ENCODE results near the gene DYNLRB1. TPM values are rescaled to one million over a fixed set of nuclear protein-coding genes. Genes with fewer than 3 reads are reported as not detected.
A peak's percentile ranks its signal among the peaks of the same experiment; 100 is the strongest.

The DYNLRB1 gene
- total and polyA plus RNA-seq, 2 of the 13 experiments (the other 11 are each of a cell fraction or from before 2014, with no cell fraction given) = 140 to 244 TPM

DNA sequence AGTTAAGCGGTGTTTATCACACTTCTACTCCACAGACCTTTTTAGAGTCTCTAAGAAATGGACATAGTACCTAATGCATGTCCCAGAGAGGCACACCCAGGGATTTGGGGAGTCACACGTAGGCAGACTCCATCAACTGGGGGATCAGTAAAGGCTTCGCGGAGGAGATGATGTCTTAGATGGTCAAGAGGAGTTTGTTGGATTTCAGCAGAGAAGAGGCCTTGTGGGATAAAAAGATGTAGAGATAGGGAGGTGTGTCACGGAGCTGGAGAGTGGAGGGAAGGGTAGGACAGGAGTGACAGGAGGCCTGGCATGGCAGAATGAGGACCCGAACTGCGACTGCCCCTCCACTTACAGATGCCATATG, 9.1 kb downstream of the DYNLRB1 start (continued):
- TF ChIP-seq SSRP1 (CRISPR knock-in tag; IDR thresholded peaks at IDR 0.05) = peak; percentile 23; the same call in 1 of the 2 replicates
- TF ChIP-seq POLR2G (IDR thresholded peaks at IDR 0.05; ENCODE audit: low read depth, low read length) = 0 out of 2 replicates have a peak, but pooled peaks have one; percentile 36
- TF ChIP-seq ZFP37 (CRISPR knock-in tag; IDR thresholded peaks at IDR 0.05; ENCODE audit: borderline replicate concordance) = no peak
- TF ChIP-seq, protein P1, sequence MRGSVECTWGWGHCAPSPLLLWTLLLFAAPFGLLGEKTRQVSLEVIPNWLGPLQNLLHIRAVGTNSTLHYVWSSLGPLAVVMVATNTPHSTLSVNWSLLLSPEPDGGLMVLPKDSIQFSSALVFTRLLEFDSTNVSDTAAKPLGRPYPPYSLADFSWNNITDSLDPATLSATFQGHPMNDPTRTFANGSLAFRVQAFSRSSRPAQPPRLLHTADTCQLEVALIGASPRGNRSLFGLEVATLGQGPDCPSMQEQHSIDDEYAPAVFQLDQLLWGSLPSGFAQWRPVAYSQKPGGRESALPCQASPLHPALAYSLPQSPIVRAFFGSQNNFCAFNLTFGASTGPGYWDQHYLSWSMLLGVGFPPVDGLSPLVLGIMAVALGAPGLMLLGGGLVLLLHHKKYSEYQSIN (CRISPR knock-in tag; IDR thresholded peaks at IDR 0.05; ENCODE audit: borderline replicate concordance) = no peak
- TF ChIP-seq, protein P2, sequence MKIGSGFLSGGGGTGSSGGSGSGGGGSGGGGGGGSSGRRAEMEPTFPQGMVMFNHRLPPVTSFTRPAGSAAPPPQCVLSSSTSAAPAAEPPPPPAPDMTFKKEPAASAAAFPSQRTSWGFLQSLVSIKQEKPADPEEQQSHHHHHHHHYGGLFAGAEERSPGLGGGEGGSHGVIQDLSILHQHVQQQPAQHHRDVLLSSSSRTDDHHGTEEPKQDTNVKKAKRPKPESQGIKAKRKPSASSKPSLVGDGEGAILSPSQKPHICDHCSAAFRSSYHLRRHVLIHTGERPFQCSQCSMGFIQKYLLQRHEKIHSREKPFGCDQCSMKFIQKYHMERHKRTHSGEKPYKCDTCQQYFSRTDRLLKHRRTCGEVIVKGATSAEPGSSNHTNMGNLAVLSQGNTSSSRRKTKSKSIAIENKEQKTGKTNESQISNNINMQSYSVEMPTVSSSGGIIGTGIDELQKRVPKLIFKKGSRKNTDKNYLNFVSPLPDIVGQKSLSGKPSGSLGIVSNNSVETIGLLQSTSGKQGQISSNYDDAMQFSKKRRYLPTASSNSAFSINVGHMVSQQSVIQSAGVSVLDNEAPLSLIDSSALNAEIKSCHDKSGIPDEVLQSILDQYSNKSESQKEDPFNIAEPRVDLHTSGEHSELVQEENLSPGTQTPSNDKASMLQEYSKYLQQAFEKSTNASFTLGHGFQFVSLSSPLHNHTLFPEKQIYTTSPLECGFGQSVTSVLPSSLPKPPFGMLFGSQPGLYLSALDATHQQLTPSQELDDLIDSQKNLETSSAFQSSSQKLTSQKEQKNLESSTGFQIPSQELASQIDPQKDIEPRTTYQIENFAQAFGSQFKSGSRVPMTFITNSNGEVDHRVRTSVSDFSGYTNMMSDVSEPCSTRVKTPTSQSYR (CRISPR knock-in tag; IDR thresholded peaks at IDR 0.05; ENCODE audit: borderline replicate concordance) = no peak
- TF ChIP-seq JUN (CRISPR knock-in tag; IDR thresholded peaks at IDR 0.05) = no peak
- TF ChIP-seq SUZ12 (IDR thresholded peaks at IDR 0.05; ENCODE audit: low read depth, low read length) = no peak
- TF ChIP-seq, protein P3, sequence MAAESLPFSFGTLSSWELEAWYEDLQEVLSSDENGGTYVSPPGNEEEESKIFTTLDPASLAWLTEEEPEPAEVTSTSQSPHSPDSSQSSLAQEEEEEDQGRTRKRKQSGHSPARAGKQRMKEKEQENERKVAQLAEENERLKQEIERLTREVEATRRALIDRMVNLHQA (CRISPR knock-in tag; IDR thresholded peaks at IDR 0.05) = no peak
- no peak for TF ChIP-seq ZNF558 (CRISPR knock-in tag; IDR thresholded peaks at IDR 0.05; ENCODE audit: borderline replicate concordance)

Measured in HepG2 (cell line).